Right lobe of liver (tissue), 4 donors: ENCODE results near the gene RHBDL2.

Experiments
- CTCF ChIP-seq, 4 donors: fragments of 200-600 bp in 3 of 4; fragments of 450-650 bp in 1 of 4; IDR thresholded peaks; one replicate each; pipeline versions ENCODE4 v1.5.1 to v1.8.0; 2016 to 2022; ENCODE audit warnings: antibody characterized with exemption in 4 of 4, mild to moderate bottlenecking in 2 of 4
- POLR2A ChIP-seq: fragments of 450-650 bp; IDR thresholded peaks from one replicate; pipeline ENCODE4 v1.6.1; 2017; ENCODE audit warnings: antibody characterized with exemption, mild to moderate bottlenecking
- donor health status: DM: no; HTN: no; CAD: no.
- donor health status: DM: no; HTN: no; CAD: no.
- donor health status: DM: no; HTN: yes; CAD: no.

GRCh38 chr1:38917772-38918171 is 23.9 kb downstream of the RHBDL2 start:
- TF ChIP-seq CTCF (IDR thresholded peaks at IDR 0.05), result no peak
- TF ChIP-seq POLR2A, result no peak
